Thoracic aorta endothelial cell (primary cell): ENCODE measurements around the gene HHIPL1. TPM values are rescaled to one million over a fixed set of nuclear protein-coding genes. Genes with fewer than 3 reads are reported as not detected.

Experiments used
- total RNA-seq: library from RNA; depleted of rRNA; stranded (reverse); fragments of >200 nt; gene quantifications from 2 replicates; pipeline ENCODE4 v1.2.3, GENCODE V29; 2012

HHIPL1 gene
- total RNA-seq = 0.80 and 1.9 TPM in 2 replicates

DNA sequence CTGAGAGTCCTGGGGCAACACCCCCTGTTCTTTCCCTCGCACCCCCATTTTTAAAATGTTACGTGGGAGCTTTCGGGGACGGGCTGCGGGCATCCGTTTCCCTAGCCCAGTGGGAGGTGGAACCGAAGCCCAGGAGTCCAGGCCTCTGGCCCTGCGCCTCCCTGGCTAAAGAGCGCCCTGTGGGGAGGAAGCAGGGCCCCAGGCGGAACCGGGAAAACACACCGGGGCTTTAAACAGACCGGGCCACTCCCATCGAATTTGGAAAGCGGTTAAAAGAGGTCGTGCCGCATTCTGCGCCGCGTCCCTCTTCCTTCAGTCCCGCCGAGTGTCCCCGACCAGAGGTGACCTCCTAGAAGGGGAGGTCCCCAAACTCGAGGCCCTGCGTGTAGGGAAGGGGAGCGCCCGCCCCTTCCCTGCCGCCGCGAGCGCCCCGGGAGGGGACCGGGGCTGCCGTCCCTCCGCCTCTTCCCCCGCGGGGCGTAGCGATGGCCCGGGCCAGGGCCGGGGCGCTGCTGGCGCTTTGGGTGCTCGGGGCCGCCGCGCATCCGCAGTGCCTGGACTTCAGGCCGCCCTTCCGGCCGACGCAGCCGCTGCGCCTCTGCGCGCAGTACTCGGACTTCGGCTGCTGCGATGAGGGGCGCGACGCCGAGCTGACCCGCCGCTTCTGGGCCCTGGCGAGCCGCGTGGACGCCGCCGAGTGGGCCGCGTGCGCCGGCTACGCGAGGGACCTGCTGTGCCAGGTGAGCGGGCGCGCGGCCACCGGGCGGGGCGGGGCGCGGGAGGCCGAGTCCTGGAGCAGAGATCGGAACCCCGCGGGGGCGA lies at the start of gene HHIPL1:
TSS of gene HHIPL1 (plus strand) at position 407 of the 822 bp plus-strand sequence. CDS start at position 486, 79 bp downstream.

DNA sequence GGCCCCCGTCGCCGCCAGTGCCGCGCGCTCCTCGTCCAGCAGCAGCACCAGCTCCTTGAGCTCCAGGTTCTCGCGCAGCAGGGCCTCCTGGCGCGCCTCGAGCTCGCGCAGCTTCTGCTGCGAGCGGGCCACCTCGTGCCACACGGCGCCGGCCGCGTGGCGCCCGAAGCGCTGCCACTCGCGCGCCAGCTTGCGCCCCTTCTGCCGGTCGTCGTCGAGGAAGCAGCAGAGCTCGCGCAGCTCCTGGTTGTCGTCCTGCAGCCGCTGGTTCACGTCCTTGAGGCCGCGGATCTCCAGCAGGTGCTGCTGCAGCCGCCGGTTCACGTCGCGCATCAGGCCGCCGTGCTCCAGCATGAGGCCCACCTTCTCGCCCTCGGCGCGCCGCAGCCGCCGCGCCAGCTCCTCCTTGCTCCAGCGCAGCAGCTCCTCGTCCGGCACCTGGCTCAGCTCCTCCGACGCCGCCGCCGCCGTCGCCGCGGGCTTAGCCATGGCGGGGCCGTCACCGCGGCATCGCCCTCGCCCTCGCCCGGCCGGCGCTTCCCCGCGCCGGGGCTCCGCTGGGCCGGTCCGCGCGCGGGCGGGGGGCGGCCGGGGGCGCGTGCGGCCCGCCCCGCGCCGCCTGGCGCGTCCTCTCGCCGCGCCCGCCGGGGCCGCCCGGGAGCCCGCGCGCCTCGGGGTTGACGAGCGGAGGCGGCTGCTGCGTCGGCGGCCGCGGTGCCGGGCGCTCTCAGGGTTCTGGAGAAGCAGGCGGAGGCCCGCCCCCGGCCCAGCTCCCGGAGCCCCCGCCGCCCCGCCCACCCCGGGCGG lies 41.3 kb upstream of the HHIPL1 start, which contains the start of gene CCDC85C:
TSS of gene CCDC85C (minus strand) at position 737 of the 807 bp plus-strand sequence. CDS start at position 489, 248 bp downstream.

DNA sequence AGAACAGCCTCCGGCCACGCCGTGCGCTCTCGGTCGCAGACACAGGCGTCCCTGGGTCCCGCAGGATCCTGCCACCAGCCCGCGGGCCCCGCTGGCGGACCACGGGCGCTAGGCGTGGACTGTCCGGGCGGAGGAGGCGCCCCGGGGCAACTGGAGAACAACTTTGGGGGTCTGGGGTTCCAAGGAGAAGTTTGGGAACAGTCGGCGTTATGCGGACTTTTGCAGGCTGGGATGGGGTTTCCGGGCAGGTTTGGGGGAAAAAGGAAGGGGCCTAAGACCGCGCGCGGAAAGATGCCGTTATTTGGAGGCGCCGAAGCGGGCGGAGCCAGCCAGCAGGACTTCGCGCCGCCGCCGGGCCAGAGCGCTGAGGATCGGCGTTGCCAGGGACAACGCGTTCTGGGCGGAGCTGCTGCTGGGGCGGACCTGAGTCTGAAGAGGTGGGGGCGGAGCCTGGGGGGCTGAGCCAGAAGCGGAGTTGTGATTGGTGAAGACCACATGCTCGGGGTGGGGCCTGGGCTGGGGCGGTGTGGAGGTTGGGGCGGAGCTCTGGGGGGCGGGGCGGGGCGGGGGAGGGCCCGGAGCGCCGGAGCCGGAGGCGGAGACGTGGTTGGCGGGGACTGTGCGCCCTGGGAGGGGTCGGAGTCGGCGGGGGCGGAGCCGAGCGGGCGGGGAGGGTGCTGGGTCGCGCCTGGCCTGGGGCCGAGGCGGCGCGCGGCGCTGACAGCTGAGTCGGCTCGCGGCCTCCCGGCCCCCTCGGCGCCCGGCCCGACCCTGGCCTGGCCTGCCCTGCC lies 38.9 kb downstream of the HHIPL1 start, which contains the start of gene CYP46A1:
TSS of gene CYP46A1 (plus strand) at position 680 of the 791 bp plus-strand sequence. CDS start 120 bp downstream, outside the sequence.

Other genes starting within 250 kb of the HHIPL1 start
- gene SETD3, start 164.3 kb upstream of the HHIPL1 start, total RNA-seq = 87.0 and 91.6 TPM in 2 replicates
- 43.5 and 44.8 TPM in 2 replicates for gene CCNK, start 163.7 kb upstream of the HHIPL1 start, total RNA-seq
- 12.4 and 42.7 TPM in 2 replicates for gene CCDC85C, start 40.9 kb upstream of the HHIPL1 start, total RNA-seq
- gene CYP46A1, start 39.2 kb downstream of the HHIPL1 start, total RNA-seq = under 0.01 and 0.14 TPM in 2 replicates
- 27.2 and 55.7 TPM in 2 replicates for gene EML1, start 148.3 kb downstream of the HHIPL1 start, total RNA-seq